HG03469 (cell line): ENCODE data around the gene LHX6.

Source experiments
- ATAC-seq: cut with Tn5 transposase; IDR thresholded peaks from one replicate; pipeline ENCODE4 v1.9.1; 2021; ENCODE audit warnings: mild to moderate bottlenecking, moderate library complexity, moderate number of reproducible peaks; ENCODE audit not compliant: unreplicated experiment

The LHX6 gene

DNA sequence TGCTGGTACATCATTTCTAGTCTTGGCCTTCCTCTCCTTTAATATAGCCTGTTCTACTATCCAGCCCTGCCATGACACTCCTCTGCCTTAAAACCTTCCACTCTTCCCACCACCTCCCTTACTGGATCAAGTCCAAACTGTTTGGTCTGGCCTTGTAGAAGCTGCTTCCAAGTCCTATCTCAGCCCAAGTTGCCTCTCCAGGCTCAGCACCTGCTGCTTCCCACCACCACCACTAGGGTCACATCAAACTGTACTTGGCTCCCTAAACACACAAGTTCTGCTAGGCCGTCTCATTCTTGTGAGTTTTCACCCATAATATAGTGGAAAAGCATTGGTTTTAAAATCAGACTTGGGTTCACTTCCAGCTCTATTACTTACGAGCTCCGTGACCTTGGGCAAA, 70.6 kb downstream of the LHX6 start:
- no peak for ATAC-seq

DNA sequence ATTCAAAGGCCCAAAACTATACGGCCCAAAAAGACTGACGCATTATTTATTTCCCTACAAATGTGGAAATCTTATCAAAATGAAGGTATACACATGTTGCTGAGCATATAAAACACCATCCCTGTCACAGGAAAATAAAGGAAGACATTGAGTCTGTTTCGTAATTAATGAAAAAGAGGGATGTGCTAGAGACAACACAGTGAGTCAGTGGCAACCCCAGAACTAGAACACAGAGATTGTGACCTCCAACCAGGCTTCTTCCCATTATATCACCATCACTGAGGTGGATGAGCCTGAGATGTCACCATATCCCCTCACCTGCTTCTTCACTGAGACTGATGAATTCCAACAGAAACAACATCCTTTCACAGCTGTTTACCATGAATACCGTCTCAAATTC, 73.0 kb downstream of the LHX6 start:
- no peak for ATAC-seq
